ENCODE results near the gene PROKR1.

DNA sequence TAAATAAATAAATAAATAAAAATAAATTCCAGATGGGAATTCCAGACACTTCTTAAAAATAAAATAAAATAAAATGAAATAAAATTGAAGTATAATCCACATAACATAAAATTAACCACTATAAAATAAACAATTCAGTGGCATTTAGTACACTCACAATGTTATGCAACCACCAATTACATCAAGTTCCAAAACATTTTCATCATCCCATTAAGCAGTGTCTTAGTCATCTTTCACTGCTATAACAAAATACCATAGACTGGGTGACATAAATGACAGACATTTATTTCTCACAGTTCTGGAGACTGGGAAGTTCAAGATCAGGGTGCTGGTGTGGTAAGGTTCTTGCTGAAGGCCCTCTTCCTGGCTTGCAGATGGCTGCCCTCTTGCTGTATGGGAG, 22.6 kb upstream of the PROKR1 start:
- TF ChIP-seq EZH2 (IDR thresholded peaks at IDR 0.05; ENCODE audit: insufficient read depth, poor library complexity, severe bottlenecking) (no peak), EZH2phosphoT487 (IDR thresholded peaks at IDR 0.05; ENCODE audit: insufficient read depth, low read depth) (no peak)

Measured in GM23248 (cell line).